ENCODE results near the gene STK32A.

DNA sequence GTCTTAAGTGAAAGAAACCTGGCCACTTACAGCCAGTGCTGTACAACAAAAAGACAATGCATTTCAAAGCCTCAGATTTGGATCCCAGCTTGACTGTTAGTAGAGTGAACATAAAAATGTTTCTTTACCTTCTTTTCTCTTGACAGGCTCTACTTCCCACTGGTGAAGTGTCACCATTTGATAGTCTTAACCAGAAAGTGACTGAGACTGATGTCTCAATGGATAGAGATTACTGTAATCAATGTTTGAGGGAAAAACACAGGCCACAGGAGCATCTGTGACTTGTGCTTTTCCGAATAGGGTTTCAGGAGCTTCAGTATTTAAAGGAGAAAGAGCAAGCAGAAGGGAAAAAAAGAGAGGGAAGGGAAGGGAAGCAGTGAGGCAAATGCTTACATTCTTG, 41.7 kb upstream of the STK32A start:
- TF ChIP-seq, protein P1, sequence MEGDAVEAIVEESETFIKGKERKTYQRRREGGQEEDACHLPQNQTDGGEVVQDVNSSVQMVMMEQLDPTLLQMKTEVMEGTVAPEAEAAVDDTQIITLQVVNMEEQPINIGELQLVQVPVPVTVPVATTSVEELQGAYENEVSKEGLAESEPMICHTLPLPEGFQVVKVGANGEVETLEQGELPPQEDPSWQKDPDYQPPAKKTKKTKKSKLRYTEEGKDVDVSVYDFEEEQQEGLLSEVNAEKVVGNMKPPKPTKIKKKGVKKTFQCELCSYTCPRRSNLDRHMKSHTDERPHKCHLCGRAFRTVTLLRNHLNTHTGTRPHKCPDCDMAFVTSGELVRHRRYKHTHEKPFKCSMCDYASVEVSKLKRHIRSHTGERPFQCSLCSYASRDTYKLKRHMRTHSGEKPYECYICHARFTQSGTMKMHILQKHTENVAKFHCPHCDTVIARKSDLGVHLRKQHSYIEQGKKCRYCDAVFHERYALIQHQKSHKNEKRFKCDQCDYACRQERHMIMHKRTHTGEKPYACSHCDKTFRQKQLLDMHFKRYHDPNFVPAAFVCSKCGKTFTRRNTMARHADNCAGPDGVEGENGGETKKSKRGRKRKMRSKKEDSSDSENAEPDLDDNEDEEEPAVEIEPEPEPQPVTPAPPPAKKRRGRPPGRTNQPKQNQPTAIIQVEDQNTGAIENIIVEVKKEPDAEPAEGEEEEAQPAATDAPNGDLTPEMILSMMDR (IDR thresholded peaks at IDR 0.05; ENCODE audit: borderline replicate concordance, extremely low read depth, low read length, poor library complexity, severe bottlenecking) = no peak
- no peak for TF ChIP-seq EZH2 (IDR thresholded peaks at IDR 0.05; ENCODE audit: borderline replicate concordance, low read depth, low read length, severe bottlenecking)

Data from DND-41 (cell line).